SU-DHL-6 (cell line): ENCODE results near the gene CNDP1.
"Not testable (repeated sequence)": the region's sequence is repeated elsewhere in the genome, so short reads cannot be mapped to it uniquely, and the experiment has no call there.

ENCODE experiments used
- H2AFZ ChIP-seq: fragments of 200-600 bp; sonication (generic); 2 replicates; pipeline ENCODE4 v1.6.1; 2014; ENCODE audit warnings: low read depth, mild to moderate bottlenecking, moderate library complexity, mixed read lengths, antibody characterized with exemption, low read length; ENCODE audit not compliant: severe bottlenecking
- H3F3A ChIP-seq: fragments of 200-600 bp; shearing (Covaris generic); 2 replicates; pipeline ENCODE4 v1.6.0; 2016; ENCODE audit warnings: antibody characterized with exemption, mild to moderate bottlenecking; ENCODE audit not compliant: insufficient read depth
- H3K27ac ChIP-seq: fragments of 200-600 bp; sonication (generic); 2 replicates; pipeline ENCODE4 v1.5.1; 2016; ENCODE audit warnings: low read depth, mild to moderate bottlenecking, low read length, moderate library complexity, mixed read lengths
- H3K27me3 ChIP-seq: fragments of 200-600 bp; sonication (generic), shearing (Covaris generic); 2 replicates; pipeline ENCODE4 v1.6.0; 2014; ENCODE audit warnings: mild to moderate bottlenecking, low read length
- H3K36me3 ChIP-seq: fragments of 200-600 bp; sonication (generic); 2 replicates; pipeline ENCODE4 v1.6.1; 2014; ENCODE audit warnings: mild to moderate bottlenecking, low read length, mixed read lengths
- H3K4me2 ChIP-seq: fragments of 300-600, 200-600 bp; shearing (Covaris generic), sonication (generic); 2 replicates; pipeline ENCODE4 v1.6.0; 2014; ENCODE audit warnings: low read length, low read depth, mild to moderate bottlenecking; ENCODE audit not compliant: poor library complexity, severe bottlenecking
- H3K4me3 ChIP-seq: fragments of 200-600 bp; sonication (generic); 2 replicates; pipeline ENCODE4 v1.5.1; 2014; ENCODE audit warnings: antibody characterized with exemption, low read length, mild to moderate bottlenecking, mixed read lengths; ENCODE audit not compliant: insufficient read depth, poor library complexity, severe bottlenecking
- H3K79me2 ChIP-seq: fragments of 200-600 bp; sonication (generic); 2 replicates; pipeline ENCODE4 v1.6.1; 2014; ENCODE audit warnings: mild to moderate bottlenecking, low read length, moderate library complexity; ENCODE audit not compliant: insufficient read depth
- H3K9ac ChIP-seq: fragments of 200-600 bp; sonication (generic); 2 replicates; pipeline ENCODE4 v1.7.0; 2014; ENCODE audit warnings: mild to moderate bottlenecking, low read length
- H3K9me2 ChIP-seq: fragments of 200-600 bp; sonication (generic); replicated peaks from 2 replicates; pipeline ENCODE4 v1.6.1; 2014; ENCODE audit warnings: low read length; ENCODE audit not compliant: insufficient read depth
- H3K9me3 ChIP-seq: fragments of 200-600 bp; sonication (generic); 2 replicates; pipeline ENCODE4 v1.6.1; 2014; ENCODE audit warnings: low read length, mixed read lengths; ENCODE audit not compliant: insufficient read depth
- H4K20me1 ChIP-seq: fragments of 200-600 bp; sonication (generic); 2 replicates; pipeline ENCODE4 v1.6.1; 2014; ENCODE audit warnings: low read depth, mild to moderate bottlenecking, antibody characterized with exemption, low read length, moderate library complexity, mixed read lengths
- EZH2phosphoT487 ChIP-seq: fragments of 200-600 bp; sonication (generic), shearing (Covaris generic); conservative IDR thresholded peaks from 2 replicates; pipeline ENCODE4 v1.6.1; 2018; ENCODE audit warnings: mild to moderate bottlenecking, antibody characterized with exemption, low read length, moderate library complexity, mixed read lengths
- TF ChIP-seq, protein P1 (sequence below): fragments of 200-600 bp; sonication (generic); IDR thresholded peaks from one replicate; pipeline ENCODE4 v1.5.1; 2017; ENCODE audit warnings: antibody characterized with exemption, mild to moderate bottlenecking, low read length, moderate library complexity; ENCODE audit not compliant: insufficient read depth, poor library complexity, severe bottlenecking

CNDP1 gene

GRCh38 chr18:74562775-74563174 is 28.5 kb downstream of the CNDP1 start:
- no peaks in the 10 kb centered on the region for H3F3A ChIP-seq
- no peaks in the 10 kb centered on the region for H3K27me3 ChIP-seq

DNA sequence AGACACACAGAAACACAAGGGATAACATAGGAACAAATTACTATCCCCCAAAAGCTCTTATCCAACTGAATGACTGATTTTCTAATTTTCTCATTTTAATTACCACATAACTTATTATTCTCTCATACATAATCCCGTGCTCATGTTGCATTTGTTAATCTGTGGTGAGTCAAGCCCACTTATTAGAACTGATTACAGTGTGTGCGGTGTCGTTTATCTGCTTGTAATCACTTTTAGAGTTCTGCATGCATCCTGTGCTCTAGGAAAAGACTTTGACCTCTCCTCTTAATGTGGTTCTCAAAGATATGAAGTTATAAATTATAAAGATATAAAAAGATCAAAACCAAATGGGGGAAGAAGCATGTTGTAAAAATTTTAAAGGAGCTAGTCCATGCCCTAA is 29.7 kb downstream of the CNDP1 start:
- Histone ChIP-seq H3K9me3 (peaks cover 5% of the 10 kb centered on the region; the same call in 1 of the 2 replicates), H3K36me3 (no peaks in the 10 kb centered on the region), H3F3A (no peaks in the 10 kb centered on the region), H3K79me2 (no peaks in the 10 kb centered on the region), H3K9ac (no peak overlapping the region), H3K4me2 (no peak overlapping the region), H3K27ac (no peak overlapping the region), H3K27me3 (no peaks in the 10 kb centered on the region), H3K4me3 (no peak overlapping the region), H4K20me1 (no peaks in the 10 kb centered on the region), H2AFZ (no peak overlapping the region), H3K9me2 (no peaks in the 10 kb centered on the region)
- TF ChIP-seq EZH2phosphoT487, result no peak
- TF ChIP-seq, protein P1, sequence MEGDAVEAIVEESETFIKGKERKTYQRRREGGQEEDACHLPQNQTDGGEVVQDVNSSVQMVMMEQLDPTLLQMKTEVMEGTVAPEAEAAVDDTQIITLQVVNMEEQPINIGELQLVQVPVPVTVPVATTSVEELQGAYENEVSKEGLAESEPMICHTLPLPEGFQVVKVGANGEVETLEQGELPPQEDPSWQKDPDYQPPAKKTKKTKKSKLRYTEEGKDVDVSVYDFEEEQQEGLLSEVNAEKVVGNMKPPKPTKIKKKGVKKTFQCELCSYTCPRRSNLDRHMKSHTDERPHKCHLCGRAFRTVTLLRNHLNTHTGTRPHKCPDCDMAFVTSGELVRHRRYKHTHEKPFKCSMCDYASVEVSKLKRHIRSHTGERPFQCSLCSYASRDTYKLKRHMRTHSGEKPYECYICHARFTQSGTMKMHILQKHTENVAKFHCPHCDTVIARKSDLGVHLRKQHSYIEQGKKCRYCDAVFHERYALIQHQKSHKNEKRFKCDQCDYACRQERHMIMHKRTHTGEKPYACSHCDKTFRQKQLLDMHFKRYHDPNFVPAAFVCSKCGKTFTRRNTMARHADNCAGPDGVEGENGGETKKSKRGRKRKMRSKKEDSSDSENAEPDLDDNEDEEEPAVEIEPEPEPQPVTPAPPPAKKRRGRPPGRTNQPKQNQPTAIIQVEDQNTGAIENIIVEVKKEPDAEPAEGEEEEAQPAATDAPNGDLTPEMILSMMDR, result no peak

More at GRCh38 chr18:74562775-74563174, 28.5 kb downstream of the CNDP1 start:
- H3K79me2 ChIP-seq, result no peaks in the 10 kb centered on the region
- H3K4me3 ChIP-seq, result no peak overlapping the region
- H3K9ac ChIP-seq, result no peak overlapping the region
- no peaks in the 10 kb centered on the region for H3K36me3 ChIP-seq
- no peak overlapping the region for H2AFZ ChIP-seq
- H3K9me2 ChIP-seq, result no peaks in the 10 kb centered on the region
- peaks cover 5% of the 10 kb centered on the region; the same call in 1 of the 2 replicates for H3K9me3 ChIP-seq
- TF ChIP-seq EZH2phosphoT487, result no peak
- TF ChIP-seq, protein P1, result no peak
- no peak overlapping the region for H3K4me2 ChIP-seq
- no peak overlapping the region for H3K27ac ChIP-seq
- H4K20me1 ChIP-seq, result no peaks in the 10 kb centered on the region

- not testable (repeated sequence) for H3K27ac ChIP-seq, H3K79me2 ChIP-seq, H3K4me2 ChIP-seq, H3F3A ChIP-seq, H3K9me3 ChIP-seq, H3K36me3 ChIP-seq, H3K4me3 ChIP-seq, H2AFZ ChIP-seq, H3K9me2 ChIP-seq, H4K20me1 ChIP-seq, H3K27me3 ChIP-seq, H3K9ac ChIP-seq
Observed at GRCh38 chr18:74565164-74565563, 30.9 kb downstream of the CNDP1 start.

- not testable (repeated sequence) for H3K79me2 ChIP-seq, H2AFZ ChIP-seq, H3K36me3 ChIP-seq, H3K9me2 ChIP-seq, H3F3A ChIP-seq, H3K9ac ChIP-seq, H4K20me1 ChIP-seq, H3K9me3 ChIP-seq, H3K4me2 ChIP-seq, H3K27ac ChIP-seq, H3K4me3 ChIP-seq, H3K27me3 ChIP-seq
Observed at GRCh38 chr18:74565993-74566392, 31.7 kb downstream of the CNDP1 start.
